Inferior parietal cortex (tissue), 1 donor: Measurements from ENCODE around the gene KCNC3.
A peak's percentile ranks its signal among the peaks of the same experiment; 100 is the strongest.

Experiments used
- DNase-seq: peaks from one replicate; pipeline ENCODE4 v3.0.0-alpha.2; 2016; ENCODE audit errors: extremely low spot score

The KCNC3 gene

DNA sequence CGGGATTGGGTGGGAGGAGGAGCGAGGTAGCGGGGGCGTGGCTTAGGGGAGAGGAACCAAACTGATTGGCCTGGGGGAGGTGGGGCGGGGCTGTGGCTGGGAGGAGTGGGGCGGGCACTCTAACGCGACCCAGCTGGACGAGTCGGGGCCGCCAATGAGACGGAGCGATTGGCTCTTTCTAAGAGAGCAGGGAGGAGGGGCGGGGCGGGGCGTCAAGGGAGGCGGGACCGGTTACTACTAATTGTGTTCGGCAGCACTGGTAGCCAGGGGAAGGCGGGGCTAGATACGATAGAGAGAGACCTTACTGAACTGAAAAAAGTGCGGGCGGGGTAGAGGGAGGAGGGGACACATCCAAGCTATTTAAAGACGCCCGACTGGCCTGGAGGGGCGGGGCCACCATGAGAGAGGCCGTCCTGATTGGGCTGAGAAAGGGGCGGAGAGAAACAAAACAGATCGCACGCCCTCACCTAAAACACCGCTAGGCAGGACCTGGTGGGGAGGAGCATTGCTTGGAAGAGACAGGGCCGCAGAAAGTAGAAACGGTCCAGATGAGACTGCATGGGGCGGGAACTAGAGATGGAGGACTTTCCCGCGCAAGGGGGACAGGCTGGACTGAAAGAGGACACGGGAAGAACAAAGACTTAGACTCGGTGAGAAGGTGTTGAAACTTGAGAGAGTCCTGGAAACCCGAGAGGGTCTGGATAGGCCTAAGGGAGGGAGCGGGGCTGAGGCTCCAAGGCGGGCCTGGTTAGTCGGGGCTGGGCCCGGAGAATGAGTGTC, at the start of gene KCNC3:
TSS of gene KCNC3 (minus strand) at position 232 of the 780 bp plus-strand sequence. CDS start 295 bp downstream, outside the sequence.
- DNase-seq, result peak; percentile 93

DNA sequence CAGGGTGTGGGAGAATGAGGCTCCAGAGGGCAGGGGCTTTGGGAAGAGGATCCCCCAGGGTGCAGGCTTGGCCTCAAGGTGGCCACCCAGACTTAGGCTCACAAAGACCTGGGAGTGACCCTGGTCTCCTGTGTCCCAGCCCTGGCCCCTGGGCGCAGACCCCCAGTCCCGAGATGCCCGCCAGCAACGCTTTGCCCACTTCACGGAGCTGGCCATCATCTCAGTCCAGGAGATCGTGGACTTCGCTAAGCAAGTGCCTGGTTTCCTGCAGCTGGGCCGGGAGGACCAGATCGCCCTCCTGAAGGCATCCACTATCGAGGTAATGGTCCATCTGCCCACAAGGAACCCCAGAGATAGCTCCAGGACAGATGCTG, 49.7 kb upstream of the KCNC3 start:
- no peak for DNase-seq

DNA sequence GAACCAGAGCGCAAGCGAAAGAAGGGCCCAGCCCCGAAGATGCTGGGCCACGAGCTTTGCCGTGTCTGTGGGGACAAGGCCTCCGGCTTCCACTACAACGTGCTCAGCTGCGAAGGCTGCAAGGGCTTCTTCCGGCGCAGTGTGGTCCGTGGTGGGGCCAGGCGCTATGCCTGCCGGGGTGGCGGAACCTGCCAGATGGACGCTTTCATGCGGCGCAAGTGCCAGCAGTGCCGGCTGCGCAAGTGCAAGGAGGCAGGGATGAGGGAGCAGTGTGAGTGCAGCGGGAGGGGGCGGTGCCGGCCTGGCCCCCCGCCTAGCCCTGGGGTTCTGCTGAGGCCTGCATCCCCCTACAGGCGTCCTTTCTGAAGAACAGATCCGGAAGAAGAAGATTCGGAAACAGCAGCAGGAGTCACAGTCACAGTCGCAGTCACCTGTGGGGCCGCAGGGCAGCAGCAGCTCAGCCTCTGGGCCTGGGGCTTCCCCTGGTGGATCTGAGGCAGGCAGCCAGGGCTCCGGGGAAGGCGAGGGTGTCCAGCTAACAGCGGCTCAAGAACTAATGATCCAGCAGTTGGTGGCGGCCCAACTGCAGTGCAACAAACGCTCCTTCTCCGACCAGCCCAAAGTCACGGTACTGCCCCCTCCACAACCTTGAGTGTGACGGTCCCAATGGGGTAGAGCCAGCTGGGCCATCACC, 49.1 kb upstream of the KCNC3 start:
- no peak for DNase-seq

DNA sequence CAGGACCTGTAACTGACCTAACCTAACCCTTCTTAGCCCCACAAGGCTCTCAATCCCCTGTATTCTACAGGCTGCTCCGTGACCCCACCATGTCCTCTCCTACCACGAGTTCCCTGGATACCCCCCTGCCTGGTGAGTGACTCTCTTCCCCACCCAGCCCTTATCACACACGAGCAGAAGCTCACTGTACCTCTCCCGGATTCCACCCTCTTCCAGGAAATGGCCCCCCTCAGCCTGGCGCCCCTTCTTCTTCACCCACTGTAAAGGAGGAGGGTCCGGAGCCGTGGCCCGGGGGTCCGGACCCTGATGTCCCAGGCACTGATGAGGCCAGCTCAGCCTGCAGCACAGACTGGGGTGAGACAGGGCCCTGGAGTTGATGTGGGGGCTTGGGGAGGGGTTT, 48.3 kb upstream of the KCNC3 start:
- DNase-seq, result no peak

DNA sequence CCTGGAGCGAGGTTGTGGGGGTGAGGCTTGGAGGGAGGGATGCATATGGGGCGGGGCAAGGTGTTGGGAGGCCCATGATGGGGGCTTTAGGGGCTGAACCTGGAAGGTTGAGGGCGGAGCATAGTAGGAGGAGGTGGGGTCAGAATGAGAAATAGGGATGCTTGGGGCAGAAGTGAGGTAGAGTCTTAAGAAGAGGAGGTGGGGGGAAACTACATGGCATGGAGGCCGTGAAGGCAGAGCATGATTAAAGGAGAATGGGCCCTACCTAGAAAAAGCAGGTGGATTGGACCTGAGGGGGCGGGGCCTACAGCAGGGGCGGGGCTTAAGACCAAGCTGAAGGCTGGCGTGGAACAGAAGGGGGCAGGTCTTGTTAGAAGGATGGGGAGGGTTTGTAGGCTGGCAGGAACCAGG, 47.9 kb upstream of the KCNC3 start:
- no peak for DNase-seq

DNA sequence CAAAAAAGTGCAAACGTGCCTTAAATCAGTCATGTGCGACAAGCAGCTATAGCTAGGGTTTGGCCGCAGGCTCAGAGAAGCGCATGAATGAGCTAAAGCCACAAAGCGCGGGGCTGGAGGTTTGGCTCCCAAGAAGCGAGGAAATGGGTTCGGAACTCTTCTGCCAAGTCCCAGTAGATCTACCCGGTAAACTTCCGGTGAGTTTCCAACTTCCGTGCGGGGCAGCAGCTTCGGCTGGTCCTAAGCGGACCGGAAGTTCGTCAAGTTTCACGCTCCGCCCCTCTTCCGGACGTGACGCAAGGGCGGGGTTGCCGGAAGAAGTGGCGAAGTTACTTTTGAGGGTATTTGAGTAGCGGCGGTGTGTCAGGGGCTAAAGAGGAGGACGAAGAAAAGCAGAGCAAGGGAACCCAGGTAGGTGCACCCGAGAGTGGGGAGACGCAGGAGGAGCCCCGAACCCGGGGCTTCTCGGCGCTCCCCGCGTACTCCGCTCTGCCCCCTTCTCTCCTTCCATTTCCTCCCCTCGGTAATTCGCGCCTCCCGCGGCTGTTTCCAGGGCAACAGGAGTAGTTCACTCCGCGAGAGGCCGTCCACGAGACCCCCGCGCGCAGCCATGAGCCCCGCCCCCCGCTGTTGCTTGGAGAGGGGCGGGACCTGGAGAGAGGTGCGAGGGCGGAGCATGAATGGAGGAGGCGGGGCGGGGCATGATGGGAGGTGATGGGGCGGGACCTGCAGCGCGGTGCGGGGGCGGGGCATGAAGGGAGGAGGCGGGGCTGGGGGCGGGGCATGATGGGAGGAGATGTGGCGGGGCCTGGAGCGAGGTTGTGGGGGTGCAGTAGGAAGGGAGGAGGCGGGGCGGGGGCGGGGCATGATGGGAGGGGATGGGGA, 47.2 kb upstream of the KCNC3 start, which contains the start of gene NR1H2:
TSS of gene NR1H2 (plus strand) at position 292 of the 885 bp plus-strand sequence. CDS start 1,149 bp downstream, outside the sequence.
- DNase-seq, result peak; percentile 99

DNA sequence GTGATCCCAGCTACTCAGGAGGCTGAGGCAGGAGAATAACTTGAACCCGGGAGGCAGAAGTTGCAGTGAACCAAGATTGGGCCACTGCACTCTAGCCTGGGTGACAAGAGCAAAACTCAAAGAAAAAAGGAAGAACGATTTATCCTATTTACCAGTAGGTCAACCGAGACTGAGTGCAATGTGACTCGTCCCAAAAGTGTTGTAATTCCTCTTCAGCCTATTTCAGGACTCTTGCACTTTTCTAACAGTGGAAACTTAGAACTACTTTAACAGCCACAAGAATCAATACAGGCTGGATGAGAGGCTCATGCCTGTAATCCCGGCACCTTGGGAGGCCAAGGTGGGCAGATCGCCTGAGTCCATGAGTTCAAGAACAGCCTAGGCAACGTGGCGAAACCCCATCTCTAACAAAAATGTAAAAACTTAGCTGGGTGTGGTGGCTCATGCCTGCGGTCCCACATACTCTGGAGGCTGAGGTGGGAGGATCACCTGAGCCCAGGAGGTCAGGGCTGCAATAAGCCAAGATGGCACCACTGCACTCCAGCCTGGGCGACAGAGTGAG, 42.8 kb upstream of the KCNC3 start:
- no peak for DNase-seq

DNA sequence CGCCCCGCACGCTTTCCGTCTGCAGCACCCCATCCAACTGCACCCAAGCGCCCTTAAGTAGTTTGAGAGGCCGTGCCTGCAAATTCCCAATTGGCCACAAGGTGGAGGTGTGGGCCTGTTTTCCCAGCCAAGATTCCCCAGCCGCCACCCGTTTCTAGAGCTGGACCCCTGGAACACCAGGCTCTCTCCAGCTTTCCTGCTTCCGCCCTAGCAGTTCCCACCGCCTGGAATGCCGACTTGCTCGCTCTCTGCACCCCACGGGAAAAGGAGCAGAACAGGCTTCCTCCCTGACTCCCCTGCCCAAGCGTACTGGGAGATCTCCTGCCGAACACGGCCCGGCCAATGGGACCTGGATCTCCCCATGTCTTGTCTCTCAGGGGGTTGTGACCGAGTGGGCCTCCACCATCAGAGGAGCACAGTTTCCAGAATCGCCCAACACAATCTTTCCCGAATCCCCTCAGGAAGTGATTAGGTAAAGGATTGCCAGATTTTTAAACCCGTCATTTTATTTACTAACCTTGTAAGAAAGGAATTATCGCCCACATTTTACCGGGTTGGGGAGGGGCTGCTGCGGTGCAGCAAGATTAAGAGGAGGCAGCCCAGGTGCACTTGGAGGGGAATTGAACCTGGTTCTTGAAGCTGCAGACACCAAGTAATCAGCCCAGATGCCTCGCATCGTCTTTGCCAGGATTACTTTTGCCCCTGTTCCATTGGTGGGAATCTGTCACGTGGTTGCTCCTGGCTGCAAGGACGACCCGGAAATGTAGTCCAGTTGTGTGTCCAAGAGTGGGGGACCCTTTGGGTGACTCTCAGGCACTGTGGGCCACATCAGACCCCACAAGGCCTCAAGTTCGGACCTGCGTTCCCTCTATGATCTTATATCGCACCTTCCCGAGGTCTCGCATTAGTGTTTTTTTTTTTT, 39.7 kb upstream of the KCNC3 start:
- peak; percentile 94 for DNase-seq

DNA sequence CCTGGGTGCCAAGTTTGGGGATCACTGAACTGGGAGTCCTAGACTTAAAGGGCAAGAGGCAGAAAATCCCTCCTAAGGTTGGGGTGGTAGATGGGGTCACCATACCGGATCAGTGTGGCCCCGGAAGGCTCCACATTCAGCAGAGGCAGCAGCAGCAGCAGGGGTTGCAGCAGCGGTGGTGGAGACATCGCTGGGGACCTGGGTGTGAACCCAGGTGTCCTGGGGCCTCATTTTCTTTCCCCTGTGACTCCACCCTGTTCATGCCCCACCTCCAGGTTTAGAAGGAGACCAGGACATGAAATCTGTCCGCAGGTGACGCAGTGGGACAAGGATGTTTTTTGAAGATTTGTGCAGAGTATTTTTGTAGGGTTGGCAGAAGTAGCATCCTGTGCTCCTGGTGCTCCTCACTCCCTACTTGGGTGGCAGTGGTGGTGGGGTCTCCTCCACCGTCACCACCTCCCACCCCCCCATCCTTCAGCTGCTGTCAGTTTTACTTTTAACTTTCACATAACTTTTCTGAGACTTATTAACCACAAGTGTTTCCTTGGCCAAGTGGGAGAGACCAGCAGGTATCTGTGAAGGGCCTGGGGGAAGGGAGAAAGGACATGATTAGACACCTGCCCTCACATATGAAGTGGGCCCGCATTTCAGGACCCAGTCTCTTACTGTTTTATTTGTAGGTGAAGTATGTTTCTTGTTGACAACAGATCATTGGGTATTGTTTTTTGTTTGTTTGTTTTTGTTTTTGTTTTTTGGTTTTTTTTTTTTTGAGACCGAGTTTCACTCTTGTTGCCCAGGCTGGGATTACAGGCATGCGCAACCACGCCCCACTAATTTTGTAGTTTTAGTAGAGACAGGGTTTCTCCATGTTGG, 36.5 kb upstream of the KCNC3 start, which contains the start of gene NAPSA:
TSS of gene NAPSA (minus strand) at position 206 of the 873 bp plus-strand sequence. CDS start at position 188, 18 bp downstream.
- DNase-seq, result no peak

DNA sequence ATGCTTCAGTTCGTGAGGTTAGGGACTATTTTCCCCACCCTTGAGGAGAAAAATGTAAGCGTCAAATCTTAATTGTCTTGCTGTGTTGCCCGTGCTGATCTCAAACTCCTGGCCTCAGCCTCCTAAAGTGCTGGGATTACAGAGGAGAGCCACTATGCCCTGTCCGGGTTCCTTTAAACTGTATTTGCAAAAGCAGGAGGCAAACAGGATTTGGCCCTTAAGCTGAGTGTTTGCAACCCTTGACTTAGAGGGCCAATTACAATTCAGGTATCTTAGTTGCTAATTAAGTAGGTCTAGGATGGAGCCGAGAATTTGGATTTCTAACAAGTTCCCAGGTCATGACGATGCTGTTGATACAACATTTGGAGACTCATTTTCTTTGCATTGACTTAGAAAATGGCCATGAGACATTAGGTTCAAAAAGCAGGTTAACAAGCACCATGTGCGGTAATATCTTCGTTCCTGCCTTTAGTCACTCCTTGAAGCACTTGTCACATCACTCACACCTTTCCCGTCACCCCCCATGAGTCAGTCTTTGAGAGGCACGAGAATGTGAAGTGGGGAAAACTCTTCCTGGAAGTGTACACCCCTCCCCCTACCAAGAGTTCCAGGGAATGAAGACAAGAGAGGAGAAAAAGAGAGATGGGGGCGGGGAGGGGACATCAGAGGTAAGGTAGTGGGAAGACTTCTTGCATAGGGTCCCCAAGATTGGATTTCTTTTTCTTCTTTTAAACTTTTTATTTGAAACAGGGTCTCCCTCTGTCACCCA, 33.7 kb upstream of the KCNC3 start:
- DNase-seq, result no peak

DNA sequence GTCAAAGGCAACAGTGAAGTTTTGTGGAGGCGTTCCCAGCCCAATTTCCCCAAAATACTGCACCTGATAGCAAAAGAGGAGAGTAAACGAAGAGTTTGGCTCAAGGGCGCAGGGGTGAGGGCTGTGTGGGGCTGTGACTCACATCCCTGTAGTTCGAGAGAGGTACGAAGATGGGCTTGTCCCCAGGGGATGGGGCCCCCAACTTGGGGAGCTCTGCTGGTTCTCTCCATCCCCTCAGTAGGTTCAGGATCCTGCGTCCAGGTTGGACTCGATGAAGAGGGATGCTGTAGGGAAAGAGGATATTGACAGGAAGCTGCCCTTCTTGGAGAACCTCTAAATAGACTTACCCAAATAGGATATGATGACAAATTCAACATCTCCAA, 32.8 kb upstream of the KCNC3 start:
- no peak for DNase-seq

DNA sequence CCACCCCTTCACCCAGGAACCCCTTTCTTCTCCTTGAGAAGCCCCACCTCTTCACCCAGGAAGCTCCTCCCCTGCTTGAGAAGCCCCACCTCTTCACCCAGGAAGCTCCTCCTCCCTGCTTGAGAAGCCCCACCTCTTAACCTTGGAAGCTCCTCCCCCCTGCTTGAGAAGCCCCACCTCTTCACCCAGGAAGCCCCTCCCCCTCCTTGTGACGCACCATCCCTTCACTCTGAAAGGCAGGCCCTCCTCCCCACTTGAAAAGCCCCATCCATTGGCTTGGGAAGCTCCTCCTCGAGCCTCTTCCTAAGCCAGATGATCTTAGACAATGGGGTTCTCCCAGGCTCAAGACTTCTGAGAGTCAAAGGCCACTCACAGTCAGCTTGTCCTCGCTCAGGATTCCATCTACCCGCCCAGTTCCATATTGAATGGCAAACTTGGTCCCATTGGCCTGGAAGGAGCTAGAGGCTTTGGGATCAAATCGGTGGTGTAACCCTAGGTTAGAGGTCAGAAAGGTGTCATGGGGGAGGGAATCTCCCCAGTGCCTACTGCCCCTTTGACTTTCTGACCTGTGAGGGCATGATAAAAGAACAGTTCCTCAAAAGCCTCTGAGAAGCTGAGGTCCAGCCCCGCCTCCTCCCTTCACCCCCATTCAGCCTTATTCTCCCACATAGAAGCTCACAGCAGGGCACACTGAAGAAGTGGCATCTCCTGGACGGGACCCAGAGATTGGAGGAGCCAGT, 32.3 kb upstream of the KCNC3 start:
- DNase-seq, result no peak

DNA sequence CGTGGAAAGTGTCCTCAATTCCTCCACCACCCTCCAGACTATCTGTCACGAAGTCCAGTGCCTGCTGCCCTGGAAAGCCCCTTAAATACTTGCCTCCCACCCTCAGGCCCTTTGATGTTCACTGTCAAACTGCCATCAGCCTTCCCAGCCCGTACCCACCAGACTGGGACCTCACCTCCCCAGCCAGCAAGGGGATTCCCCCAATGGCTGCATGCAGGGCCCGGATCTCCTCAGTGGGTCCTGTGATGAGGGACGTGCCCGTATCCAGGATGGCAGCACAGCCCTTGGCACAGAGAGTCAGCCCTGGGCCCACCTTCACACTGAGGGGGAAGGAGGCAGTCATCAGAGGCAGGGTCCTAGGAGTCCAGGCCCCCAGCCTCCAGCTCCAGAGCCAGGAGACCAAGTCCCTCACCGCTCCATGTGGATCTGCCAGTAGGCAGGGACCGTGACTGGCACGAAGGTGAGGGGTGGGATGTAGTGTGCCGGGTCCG, 30.2 kb upstream of the KCNC3 start:
- DNase-seq, result no peak

DNA sequence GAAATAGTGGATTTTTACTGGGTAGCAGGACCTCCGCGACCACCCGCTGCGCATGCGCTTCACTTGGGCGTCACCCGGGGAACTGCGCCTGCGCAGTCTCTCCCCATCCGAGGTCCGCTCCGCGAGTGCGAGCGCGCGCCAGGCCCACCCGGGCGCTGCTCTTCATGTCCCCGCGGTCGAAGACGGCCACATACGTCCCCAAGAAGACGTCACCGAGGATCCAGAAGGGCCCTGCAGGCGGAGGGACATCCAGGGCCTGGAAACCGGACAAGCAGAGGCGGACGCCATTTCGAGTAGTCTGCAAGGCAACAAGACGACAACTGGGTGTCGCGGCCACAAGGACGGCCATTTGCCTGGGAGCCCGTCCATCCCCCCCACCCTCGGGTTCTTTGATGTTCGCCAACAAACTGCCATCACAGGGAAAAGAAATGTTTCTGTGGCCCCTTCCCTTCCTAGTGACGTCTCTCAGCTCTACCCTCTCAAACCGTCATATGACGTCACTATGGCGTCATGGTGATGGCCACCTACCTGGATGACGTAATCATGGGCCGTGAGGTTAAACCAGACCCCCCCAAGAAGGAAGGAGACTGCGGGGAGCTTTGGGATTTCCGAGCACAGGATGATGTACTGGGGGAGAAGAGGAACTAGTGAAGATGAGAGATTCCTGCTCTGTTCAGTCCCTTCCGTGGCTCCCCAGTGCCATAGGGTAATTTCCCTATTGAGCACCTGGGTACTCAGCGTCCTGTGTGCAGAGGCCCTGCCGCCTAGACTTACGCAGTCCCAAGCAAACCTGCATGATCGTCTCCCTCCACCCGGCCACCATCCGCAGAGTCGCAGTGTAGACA, 29.5 kb upstream of the KCNC3 start:
- peak; percentile 70 for DNase-seq

DNA sequence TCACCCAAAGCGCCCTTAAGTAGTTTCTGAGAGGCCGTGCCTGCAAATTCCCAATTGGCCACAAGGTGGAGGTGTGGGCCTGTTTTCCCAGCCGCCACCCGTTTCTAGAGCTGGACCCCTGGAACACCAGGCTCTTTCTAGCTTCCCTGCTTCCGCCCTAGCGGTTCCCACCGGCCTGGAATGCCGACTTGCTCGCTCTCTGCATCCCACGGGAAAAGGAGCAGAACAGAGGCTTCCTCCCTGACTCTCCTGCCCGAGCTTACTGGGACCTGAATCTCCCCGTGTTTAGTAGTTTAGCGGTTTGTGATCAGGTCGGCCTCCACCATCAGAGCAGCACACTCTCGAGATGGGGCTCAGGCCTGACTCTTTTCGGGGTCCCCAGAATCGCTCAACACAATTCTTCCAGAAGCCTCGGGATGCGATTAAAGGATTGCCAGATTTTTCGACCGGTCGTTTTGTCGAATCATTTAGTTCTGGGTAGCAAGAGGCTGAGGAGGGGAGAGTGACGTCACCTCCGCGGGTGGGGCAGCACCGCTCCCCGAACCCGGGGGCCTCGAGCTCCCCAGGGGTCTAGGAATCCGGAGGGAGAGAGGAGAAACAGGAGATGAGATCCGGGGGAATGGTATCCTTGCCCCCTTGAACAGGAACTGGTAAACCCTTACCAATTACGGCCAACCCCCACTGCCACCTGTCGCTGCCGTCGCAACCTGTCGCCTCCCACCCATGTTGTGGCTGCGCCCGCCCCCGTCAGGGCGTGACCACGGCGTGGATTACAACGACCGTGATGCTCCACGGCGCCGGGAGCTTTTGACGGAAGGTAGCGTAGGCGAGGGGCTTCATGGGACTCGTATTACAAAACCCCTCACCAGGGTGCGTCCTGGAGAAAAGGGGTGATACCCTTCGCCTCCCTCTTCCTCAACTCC, 28.3 kb upstream of the KCNC3 start:
- DNase-seq, result peak; percentile 85

DNA sequence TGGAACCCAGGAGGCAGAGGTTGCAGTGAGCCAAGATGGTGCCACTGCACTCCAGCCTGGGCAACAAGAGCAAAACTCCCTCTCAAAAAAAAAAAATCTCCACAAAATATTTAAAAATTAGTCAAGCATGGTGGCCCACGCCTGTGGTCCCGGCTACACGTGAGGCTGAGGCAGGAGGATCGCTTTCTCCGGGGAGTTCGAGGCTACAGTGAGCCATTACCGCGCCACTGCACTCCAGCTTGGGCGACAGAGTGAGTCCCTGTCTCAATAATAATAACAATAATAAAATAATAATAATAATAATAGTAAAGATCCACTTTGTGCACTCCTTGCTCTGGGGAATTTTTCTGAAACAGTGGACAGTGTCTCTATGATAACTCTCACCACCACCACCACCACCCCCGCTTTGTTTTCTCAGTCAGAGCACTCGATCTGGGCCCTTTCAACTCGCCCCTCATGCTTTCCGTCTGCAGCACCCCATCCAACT, 27.6 kb upstream of the KCNC3 start:
- DNase-seq, result no peak
